Tibial artery (tissue), 4 donors: ENCODE data around the gene GJA3.

Experiments used
- DNase-seq, 2 donors: peaks; one replicate each; pipeline ENCODE4 v3.0.0-alpha.2; 2019
- H3K27ac ChIP-seq, 2 donors: fragments of 200-600 bp; sonication (generic) in 1 of 2; 1 replicate in 1 of 2; 2 replicates in 1 of 2; pipeline ENCODE4 v1.5.1; 2018 to 2019; ENCODE audit warnings: mild to moderate bottlenecking in 1 of 2
- H3K27me3 ChIP-seq, 2 donors: fragments of 200-600 bp; sonication (generic) in 1 of 2; one replicate each; pipeline versions ENCODE4 v1.5.1 to v1.6.0; 2016 to 2019
- H3K36me3 ChIP-seq, 3 donors: fragments of 200-600 bp; sonication (generic) in 2 of 3; one replicate each; pipeline ENCODE4 v1.5.1; 2016 to 2019; ENCODE audit warnings: mild to moderate bottlenecking in 2 of 3
- H3K4me1 ChIP-seq, 4 donors: fragments of 200-600 bp; sonication (generic) in 2 of 4; 1 replicate in 3 of 4; 2 replicates in 1 of 4; pipeline ENCODE4 v1.5.1; 2016 to 2019
- H3K4me3 ChIP-seq, 2 donors: fragments of 200-600 bp; sonication (generic) in 1 of 2; 1 replicate in 1 of 2; 2 replicates in 1 of 2; pipeline ENCODE4 v1.5.1; 2018 to 2019; ENCODE audit warnings: mild to moderate bottlenecking in 2 of 2
- H3K9me3 ChIP-seq, 3 donors: fragments of 200-600 bp; sonication (generic) in 1 of 3; one replicate each; pipeline ENCODE4 v1.5.1; 2016 to 2019
- CTCF ChIP-seq, 2 experiments: fragments of 200-600 bp in 1 of 2; fragments of 450-650 bp in 1 of 2; IDR thresholded peaks; one replicate each; pipeline ENCODE4 v1.5.1; 2017 to 2019; ENCODE audit warnings: antibody characterized with exemption in 2 of 2, mild to moderate bottlenecking in 1 of 2, moderate library complexity in 1 of 2
- intact Hi-C: fragments of 100-400 bp; cut with DNase I; formaldehyde crosslinking; loops from one replicate; pipeline ENCODE4 v1.15.0; 2023; ENCODE audit warnings: low total_unique reads

Gene GJA3

GRCh38 chr13:20141238-20142022 is 19.4 kb downstream of the GJA3 start:
- intact Hi-C loops = no loop called here
- H3K27ac ChIP-seq = no peak overlapping the region
- no peak for DNase-seq
- no peak for TF ChIP-seq CTCF (IDR thresholded peaks at IDR 0.05)
- no peak overlapping the region for H3K4me3 ChIP-seq
- H3K4me1 ChIP-seq = peaks cover 0 to 13% (median 10%) of the 10 kb centered on the region in 4 donors
- H3K36me3 ChIP-seq = no peaks in the 10 kb centered on the region
- H3K9me3 ChIP-seq = no peaks in the 10 kb centered on the region
- peaks cover 0 to 68% of the 10 kb centered on the region in 2 donors for H3K27me3 ChIP-seq

GRCh38 chr13:20140487-20140886 is 20.4 kb downstream of the GJA3 start:
- H3K36me3 ChIP-seq = no peaks in the 10 kb centered on the region
- no peak for TF ChIP-seq CTCF (IDR thresholded peaks at IDR 0.05)
- DNase-seq = no peak
- H3K27me3 ChIP-seq = peaks cover 0 to 73% of the 10 kb centered on the region in 2 donors
- H3K9me3 ChIP-seq = no peaks in the 10 kb centered on the region
- H3K4me1 ChIP-seq = peaks cover 0 to 13% (median 10%) of the 10 kb centered on the region in 4 donors
- no peak overlapping the region for H3K4me3 ChIP-seq
- intact Hi-C loops = no loop called here
- no peak overlapping the region for H3K27ac ChIP-seq

- H3K27me3 ChIP-seq = peaks cover 0 to 74% of the 10 kb centered on the region in 2 donors
- DNase-seq = no peak
- intact Hi-C loops = no loop called here
- H3K4me1 ChIP-seq = peaks cover 0 to 13% (median 10%) of the 10 kb centered on the region in 4 donors
- H3K27ac ChIP-seq = no peak overlapping the region
- no peak for TF ChIP-seq CTCF (IDR thresholded peaks at IDR 0.05)
- no peaks in the 10 kb centered on the region for H3K36me3 ChIP-seq
- H3K9me3 ChIP-seq = no peaks in the 10 kb centered on the region
- no peak overlapping the region for H3K4me3 ChIP-seq
Measured at GRCh38 chr13:20137875-20138274, 23.0 kb downstream of the GJA3 start.

DNA sequence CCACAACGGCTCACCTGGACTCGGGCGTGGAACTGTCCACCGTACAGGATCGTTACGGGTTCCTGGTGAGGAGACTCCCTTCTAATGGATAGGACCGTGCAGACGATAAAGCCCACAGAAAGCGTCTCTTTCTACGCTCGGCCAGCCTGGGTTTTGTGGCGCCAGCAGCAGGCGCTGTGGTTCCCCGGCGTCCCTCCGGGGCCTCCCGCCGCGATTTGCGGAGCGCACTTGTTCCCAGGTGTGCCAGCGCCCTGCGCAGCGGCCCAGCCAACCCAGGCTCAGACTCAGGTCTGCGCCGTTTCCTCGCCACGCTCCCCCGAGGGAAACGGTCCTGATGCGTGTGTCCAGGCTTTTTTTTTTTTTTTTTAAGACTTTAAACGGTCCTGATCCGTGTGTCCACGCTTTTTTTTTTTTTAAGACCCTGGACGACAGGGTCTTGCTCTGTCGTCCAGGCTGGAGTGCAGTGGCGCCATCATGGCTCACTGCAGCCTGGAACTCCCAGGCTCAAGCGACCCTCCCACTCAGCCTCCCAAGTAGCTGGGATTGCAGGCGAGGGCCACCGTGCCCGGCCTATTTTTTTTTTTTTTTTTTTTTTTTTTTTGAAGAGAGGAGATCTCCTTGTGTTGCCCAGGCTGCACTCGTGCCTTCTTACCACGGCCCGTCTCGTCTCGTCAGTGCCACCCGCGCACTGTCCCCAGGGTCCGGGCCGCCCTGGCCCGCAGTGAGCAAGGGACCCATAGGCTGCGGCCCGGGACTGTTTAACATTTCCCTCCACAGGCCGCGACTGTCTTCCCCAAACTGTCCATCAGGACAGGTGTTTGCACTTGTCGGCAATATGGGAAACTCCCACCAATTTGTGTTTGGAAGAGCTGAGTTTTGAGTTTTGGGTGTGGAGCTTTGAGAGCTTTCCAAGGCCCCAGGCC is 23.8 kb downstream of the GJA3 start:
- Histone ChIP-seq H3K27ac (no peak overlapping the region), H3K27me3 (peaks cover 0 to 65% of the 10 kb centered on the region in 2 donors), H3K4me3 (no peak overlapping the region)

GRCh38 chr13:20134732-20135131 is 26.1 kb downstream of the GJA3 start:
- H3K27ac ChIP-seq = no peak overlapping the region
- no peaks in the 10 kb centered on the region for H3K9me3 ChIP-seq
- peaks cover 0 to 52% of the 10 kb centered on the region in 2 donors for H3K27me3 ChIP-seq
- no peak overlapping the region for H3K4me3 ChIP-seq
- no peak for DNase-seq
- intact Hi-C loops = no loop called here
- H3K36me3 ChIP-seq = no peaks in the 10 kb centered on the region
- peaks cover 0 to 5% (median 4%) of the 10 kb centered on the region in 4 donors for H3K4me1 ChIP-seq
- no peak for TF ChIP-seq CTCF (IDR thresholded peaks at IDR 0.05)

More for the DNA sequence above, 23.8 kb downstream of the GJA3 start:
- TF ChIP-seq CTCF (IDR thresholded peaks at IDR 0.05) = no peak
- Histone ChIP-seq H3K4me1 (peaks cover 0 to 9% (median 6%) of the 10 kb centered on the region in 4 donors), H3K36me3 (no peaks in the 10 kb centered on the region), H3K9me3 (no peaks in the 10 kb centered on the region)
- intact Hi-C loops = no loop called here
- DNase-seq = no peak
